Dedifferentiated amniotic fluid mesenchymal stem cell (primary cell): Measurements from ENCODE around the gene TUBGCP6.
A peak's percentile ranks its signal among the peaks of the same experiment; 100 is the strongest.

ENCODE experiments used
- DNase-seq: peaks from one replicate; pipeline ENCODE4 v3.0.0-alpha.2; 2016; ENCODE audit errors: extremely low spot score

The TUBGCP6 gene

DNA sequence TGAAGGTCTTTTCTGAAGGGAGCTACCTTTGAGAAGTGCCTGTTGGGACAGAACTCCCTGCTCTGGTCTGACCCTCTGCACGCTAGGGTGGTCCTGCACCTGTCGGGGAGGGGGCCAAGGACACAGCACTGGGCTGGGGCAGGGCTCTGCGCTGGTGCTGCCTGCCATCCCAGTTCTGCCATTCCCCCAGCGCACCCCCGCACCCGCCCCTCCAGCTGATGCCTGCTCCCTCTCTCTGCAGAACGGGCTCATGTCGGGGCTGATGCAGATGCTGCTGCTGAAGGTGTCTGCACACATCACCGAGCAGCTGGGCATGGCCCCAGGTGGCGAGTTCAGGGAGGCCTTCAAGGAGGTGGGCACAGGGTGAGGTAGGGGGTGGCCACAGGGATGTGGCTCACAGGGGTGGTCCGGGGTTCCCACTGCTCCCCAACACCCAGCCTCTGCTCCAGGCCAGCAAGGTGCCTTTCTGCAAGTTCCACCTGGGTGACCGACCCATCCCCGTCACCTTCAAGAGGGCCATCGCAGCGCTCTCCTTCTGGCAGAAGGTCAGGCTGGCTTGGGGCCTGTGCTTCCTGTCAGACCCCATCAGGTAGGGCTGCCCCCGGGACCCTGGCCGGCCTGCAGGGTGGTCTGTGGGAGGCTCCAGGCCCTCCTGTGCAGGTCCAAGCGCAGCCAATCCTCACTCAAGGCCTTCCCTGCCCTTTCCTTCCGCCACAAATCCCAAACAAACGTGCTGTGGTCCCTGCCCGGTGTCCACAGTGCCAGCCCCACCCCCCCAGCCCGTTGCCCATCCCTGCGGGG is 47.6 kb downstream of the TUBGCP6 start:
- DNase-seq: no peak

DNA sequence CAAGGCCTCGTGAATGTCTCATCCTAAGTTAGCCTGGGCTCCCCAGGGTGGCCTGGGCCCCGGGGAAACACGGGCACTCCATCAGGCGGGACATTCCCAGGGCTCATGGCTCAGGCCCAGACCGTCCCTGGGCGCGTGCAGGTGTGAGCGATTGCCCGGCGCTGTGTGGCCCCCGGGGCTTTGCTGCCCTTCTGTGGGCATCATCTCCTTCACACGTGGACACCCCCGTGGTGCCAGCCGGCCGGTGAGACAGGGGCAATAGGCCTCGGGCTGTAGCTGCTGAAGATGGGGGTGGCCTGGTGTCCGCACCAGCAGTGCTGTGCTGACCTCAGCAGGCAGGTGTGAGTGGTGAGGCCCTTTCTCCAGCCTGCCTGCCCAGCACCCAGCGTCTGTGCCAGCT is 48.6 kb downstream of the TUBGCP6 start:
- DNase-seq: no peak

DNA sequence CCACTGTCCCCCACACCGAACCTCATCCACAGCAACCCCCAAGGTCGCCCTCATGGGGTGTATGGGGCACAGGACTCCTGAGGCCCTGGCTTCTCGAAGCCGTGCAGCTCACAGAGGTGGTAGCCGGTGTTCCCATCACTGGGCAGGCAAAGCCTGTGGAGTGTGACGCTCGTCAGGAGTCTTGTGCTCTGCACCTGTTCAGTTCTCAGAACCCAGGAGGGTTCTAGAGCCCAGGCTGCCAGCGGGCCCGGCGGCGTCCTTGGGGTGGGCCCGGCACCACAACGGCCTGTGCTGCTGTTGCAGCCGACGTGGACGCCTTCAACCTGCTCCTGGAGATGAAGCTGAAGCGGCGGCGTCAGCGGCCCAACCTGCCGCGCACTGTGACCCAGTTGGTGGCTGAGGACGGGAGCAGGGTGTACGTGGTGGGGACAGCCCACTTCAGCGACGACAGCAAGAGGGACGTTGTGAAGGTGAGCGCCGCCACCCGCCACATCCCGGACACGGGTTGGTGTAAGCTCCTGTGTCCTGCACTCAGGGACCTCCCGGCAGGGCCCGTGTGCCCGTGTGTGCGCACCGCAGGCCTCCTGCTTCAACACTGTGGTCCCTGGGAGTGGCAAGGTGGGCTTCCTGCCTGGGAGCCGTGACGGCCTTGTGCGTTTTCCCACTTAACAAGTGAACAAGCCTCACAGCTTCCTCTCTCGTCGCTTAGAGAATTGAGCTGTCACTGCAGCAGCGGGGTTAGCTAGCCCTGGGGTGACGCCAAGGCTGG is 50.6 kb downstream of the TUBGCP6 start:
- DNase-seq: no peak

DNA sequence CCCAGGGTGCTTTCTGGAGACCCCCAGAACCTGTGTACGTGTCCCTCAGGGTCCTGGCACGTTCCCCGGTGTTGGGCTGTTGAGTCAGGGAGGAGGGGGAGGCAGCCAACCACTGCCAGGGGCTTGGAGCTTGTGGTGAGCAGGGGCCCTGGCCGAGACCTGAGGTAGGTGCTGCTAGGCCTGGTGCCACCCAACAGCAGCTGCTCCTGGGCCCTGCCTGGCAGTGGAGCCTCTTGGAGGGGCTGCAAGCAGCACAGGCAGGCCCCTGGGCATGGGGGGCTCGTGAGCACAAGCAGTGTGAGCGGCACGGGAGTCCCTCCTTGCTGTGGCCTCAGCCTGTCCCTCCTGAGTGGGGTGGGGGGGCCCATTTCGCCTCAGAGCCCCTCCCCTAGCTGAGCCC is 51.2 kb downstream of the TUBGCP6 start:
- DNase-seq: no peak

DNA sequence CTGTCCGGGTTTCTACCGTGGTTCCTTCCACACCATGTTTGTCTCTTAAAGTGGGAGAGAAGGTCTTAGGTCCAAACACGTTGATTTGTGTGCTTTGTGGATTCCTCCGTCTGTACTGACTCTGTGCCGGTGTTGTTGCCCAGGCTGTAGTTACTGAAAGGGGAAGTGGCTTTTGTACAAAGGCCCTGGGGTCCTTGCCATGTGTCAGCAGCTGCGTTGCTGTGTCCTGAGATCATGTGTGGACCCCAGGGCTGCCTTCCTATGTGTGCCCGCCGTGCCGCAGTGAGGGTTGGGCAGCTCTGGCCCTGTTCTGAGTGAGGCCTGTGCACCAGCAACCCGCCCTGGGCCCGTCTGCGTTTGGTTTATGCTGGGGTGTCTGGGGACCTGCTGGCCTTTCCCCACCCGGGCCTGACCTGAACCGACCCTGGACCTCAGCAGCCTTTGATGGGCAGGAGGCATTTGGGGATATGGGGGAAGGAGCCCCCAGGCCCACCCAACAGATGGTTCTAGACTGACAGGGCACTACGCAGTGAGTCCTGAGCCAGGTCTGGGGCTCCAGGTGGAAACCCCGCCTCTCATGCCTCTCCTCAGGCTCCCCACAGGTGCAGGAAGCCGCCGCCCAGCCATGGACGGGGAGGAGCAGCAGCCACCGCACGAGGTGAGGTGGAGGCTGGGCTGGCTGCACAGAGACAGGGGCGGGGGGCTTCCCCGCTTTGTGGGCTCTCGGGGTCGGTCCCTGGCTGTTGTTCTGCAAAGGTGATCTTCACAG is 52.2 kb downstream of the TUBGCP6 start:
- no peak for DNase-seq

DNA sequence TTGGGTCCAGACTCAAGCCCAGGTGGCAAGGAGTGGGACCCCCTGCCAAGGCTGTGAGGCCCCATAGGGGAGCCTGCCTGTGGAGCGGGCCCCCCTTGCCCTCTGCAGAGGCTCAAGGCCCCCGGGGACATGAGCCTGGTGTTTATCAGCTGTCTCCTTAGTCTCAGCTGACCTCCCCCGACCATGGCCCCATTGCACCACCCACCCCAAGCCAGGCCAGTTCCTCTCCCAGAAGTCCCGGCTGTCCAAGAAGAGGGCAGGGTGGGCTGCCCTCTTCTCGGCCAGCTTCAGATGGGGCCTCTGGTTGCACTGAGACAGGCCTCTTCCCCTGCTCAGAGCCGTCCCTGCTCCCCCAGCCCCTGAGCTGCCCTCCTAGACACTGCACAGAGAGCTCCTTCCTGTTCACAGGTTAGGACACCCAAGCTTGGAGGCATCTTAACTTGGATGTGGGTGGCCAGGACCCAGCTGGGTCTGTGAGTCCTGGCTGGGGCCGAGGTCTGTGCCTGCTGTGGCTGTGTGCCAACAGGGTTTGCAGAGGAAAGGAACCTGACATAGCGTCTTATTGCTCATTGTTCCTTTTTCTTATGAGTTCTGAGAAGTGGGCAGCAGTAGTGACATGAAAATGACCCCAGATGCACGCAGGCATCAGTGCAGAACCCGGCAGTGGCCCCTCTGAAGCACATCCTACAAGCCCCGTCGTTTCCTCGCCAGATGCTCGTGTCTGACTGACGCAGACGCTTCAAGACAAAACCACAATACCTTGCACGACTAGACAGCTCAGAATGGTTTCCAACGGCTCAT is 53.7 kb downstream of the TUBGCP6 start:
- DNase-seq: no peak

DNA sequence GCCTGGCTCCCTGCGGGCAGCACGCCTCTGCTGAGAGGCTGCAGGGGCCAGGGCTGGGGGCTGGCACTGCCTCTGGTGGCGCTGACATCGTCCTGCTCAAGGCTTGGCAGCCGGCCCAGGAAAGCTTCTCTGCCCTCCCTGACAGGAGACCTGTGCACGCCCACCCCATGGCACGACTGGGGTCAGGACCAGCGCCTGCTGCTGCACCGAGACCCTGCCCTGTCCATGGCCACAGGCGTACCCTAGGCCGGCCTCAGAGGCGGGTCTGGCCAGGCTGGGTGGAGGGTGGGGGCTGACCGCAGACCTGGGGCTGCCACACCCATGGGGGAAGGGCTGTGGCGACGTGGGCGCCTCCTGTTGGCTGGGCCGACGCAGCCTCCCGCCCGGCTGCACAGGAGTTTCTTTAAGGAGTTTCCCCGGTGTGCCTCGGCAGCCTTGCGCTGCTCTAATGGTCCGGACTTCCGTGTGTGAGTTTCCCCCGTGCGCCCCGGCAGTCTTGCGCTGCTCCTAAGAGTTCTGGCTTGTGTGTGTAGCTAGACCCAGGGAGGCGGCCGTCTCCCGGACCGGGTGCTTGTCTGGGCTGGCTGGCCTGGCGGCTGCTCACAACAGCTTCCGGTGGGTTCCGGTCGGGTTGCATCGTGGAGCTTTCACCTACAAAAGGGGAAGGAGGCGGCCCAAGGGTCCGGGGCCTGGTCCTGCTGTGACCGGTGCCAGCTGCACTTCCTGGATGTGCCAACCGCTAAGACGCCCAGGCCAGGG is 54.5 kb downstream of the TUBGCP6 start:
- DNase-seq: peak; percentile 22

DNA sequence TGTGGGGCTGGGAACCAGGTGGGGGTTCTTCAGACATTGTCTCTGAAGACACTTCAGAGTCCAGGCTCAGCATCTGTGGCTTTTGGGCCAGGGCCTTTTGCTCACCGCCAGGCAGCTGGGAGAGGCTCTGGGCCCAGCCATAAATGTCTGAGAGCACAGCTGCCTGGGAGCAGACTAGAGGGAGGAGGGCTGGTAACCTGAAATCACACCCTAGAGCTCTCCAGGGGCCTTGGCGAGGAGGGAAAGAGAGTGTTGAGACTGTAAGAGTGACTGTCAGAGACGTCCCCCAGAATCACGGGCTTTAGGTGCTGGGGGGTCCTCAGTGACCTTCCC is 55.0 kb downstream of the TUBGCP6 start:
- DNase-seq: no peak

DNA sequence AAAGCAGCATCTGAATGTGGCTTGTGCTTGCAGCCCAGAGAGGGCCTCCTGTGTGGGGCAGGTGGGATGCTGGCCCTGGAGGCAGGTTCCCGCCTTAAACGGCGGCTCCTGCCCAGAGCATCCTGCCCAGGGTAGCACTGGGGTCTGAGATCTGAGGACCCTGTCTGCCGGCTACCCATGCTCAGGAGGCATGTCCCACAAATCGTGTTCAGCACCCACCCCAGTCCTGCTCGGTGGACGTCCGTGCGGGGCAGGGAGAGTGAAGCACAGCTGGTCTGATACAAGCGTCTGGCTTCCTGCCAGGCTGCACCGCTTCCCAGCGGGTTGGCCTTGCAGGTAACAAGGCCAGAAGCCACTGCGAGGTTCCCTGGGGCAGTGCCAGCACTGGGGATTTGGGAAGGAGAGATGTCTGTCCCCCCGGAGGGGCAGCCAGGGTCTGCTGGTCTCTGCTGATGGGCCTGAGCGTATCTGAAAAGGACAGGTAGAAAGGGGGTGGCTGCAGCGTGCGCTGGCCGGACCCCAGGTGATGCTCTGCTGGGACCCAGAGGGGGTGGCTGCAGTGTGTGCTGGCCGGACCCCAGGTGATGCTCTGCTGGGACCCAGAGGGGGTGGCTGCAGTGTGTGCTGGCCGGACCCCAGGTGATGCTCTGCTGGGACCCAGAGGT is 55.5 kb downstream of the TUBGCP6 start:
- no peak for DNase-seq

DNA sequence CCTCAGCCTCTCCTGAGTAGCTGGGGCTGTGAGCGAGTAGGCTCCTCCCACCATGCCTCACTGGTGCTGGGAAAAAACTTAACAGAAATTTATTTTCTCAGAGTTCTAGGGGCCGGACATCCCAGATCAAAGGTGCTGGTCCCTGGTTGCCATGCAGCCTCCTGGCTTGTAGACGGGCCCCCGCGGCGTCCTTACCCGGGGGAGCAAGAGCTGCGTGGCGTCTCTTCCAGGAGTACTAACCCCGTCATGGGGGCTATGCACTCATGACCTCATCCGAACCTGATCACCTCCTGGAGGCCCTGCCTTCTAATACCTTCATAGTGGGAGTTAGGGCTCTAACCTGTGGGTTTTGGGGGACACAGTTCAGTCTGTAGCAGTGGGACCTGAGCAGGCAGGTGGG is 56.5 kb downstream of the TUBGCP6 start:
- no peak for DNase-seq

DNA sequence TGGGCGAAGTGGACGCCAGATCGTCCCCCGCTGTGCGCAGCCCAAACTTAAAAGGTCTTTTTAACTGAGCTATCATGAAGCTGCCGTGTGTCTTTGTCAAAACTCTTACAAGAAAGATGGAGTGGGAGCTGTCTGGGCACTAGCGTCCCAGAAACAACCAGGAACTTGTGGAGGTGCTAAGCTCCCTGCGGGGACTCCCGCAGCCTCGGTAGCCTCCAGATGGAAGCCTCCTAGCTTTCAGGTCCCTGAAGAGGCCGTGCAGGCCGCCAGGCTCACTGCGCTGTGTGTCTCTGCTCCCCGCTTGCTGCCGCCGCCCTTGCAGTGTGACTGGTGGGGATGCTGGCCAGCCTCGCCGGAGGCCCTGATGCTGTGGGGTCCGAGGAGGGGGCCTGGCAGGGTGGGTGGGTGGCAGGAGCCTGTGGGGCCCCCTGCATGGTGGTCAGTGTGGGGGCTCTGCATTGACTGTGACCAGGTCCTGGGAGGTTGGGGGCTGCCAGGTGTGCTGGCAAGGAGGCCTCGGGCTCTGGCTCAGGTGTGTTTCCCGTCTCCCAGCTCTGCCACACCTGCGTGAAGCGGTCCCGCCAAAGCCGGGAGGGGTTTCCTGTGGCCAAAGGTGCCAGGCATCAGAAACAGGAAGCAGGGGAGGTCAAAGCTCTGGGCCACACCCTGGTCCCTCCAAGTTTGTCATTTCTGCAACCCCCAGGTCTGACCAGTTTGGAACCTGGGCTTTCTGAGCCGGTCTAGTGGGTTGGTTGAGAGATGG is 57.9 kb downstream of the TUBGCP6 start:
- no peak for DNase-seq

DNA sequence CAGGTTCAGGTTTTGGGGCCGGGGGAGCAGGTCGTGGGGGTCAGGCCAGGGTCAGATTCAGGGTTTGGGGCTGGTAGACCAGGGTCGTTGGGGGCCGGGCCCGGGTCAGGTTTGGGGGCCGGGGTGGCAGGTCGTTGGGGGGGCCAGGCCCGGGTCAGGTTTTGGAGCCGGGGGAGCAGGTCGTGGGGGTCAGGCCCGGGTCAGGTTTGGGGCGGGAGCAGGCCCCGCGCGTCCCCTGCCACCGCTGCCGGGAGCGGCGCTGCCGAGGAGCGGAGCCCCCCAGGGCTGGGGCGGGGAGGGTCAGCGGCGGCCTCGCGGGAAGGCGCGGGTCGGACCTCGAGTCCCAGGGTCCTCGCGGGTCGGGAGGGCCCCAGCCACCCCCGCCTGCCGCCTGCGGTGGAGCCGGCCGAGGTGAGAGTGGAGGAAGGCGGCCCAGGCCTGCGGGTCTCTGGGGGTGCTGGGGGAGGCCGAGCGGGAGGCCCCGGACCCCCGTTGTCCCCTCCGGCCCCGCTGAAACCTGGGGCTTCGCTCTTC is 58.6 kb downstream of the TUBGCP6 start:
- DNase-seq: no peak

DNA sequence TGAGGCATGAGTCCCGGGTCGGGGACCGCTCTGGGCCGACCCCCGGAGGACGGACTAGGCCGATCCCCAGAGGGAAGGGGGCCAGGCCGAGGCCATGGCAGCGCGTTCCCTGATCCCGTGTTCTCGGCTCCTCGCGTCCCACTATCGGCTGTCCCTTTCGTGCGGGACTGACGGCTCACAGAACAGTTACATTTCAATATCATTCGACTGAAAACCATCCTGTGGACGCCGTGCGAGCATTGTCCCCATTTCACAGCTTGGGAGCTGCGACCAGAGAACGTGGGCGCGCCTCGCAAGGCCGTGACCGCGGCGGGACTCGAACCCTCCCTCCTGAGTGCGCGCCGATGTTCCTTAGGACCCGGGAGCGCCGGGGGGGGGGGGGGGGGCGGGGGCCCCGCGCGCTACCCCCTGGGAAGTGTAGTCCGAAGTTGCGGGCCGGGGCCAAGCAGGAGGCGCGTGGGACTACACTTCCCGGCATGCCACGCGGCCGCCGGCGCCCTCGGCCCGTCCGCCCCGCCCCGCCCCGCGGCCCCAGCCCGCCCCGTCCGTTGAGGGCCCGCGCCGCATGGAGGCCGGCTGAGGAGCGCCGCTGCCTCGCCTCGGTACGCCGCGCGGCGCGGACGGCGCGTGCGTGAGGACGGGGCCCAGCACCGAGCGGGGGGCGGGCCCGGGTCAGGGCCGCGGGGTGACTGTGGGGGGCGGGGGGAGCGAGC is 59.3 kb downstream of the TUBGCP6 start, which contains the start of gene TRABD:
Gene TRABD, plus strand, starts transcription at position 539 of the 713 bp plus-strand sequence. CDS start 7,148 bp downstream, outside the sequence.
- DNase-seq: peak; percentile 83

DNA sequence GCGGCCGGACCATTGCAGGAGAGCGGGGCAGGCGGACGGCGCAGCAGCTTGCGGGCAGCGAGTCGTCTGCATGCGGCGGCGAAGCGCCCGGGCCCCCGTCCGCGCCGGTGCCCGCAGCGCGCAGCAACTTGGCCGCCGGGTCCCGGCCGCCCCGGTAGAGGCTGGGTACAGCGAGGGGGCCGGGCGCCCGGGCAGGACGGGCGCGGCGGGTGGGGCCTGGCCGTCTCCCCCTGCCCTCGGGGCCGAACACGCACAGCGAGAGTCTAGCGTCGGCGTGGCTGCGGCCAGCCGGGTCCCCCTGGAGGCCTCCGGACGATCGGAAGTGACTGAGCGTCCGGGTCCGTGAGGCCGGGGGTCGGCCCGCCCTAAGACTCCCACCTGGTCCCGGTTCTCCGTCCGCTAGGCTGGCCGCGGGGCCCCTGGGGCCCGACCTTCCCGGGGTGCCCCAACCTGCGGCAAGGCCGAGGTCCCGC is 59.9 kb downstream of the TUBGCP6 start:
- DNase-seq: no peak

DNA sequence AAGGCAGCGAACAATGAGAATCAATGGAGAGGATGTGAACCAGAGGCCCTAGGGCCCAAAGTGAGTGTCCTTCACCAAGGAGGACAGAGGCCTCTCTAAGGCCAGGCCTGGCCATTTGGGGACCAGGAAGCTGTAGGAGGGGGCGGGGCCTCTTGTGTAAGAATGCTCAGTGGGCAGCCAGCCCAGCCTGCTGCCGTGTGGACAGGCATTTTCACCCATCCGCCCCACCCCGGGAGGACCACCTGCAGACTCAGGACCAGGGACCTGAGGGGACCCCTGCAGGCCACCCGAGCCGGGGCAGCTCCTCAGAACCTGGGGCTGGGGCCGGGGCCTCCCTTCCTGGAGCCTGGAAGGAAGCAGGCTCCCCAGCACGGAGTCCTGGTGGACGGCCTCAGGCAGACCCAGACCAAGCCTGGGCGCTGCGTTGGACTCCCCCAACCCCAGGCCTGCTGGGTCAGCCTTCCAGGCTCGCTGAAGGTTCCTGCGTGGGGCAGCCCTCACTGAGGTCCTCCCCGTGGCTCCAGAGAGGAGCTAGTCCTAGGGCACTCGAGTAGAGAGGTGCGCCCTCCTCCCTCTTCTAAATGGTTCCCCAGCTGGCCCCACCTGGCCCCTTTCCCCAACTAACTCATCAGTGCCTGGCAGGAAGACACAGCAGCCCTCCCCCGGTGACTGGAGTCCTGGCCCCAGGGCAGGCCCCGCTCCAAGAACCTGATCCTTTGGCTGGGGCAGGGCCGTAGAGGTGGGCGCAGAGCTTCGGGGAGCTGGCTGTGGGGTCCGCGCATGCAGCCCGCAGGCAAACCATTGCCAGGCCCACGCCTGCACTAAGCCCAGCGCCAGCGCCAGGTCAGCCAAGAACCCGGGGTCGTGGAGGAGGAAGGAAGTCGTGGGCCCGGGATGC is 60.6 kb downstream of the TUBGCP6 start:
- no peak for DNase-seq

DNA sequence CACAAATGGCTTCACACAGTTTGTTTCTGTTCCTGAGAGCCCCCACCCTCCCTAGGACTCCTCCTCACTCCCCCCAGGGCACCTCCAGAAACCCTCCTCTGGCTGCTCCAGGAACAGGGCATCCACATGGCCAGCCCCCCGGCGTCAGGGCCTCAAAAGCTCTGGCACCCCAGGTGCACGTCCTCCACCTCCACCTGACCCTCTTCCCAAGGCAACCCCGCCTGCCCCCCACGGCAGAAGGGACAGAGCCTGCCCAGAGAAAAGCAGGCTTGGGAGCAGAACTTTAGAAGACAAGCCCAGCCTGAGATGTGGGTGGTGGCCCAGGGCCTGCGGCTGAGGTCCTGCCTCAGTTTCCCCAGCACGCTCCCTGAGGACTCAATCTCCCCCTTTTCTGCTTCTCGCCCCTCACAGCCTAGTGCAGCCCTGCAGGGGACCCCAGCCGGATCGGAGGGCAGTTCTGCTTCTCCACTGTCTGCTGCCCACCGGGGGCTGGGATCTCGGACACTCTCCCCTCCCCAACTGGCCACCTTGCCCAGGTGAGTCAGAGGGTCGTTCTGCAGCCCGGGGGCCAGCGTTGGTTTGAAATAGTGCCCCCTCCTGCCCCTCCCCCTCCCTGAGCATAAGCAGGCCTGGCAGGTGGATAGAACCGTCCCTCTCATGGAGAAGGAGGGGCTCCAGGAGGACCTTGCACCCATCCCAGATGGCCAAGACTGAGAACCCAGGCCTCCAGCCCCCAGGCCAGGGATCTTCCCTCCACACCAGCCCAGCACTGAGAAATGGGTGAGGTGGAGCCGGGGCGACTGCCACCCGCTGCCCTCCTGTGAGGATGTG is 61.5 kb downstream of the TUBGCP6 start:
- no peak for DNase-seq
